ENCODE data around the gene MAPKAPK2. TPM values are rescaled to one million over a fixed set of nuclear protein-coding genes. Genes with fewer than 3 reads are reported as not detected.

The MAPKAPK2 gene
- total RNA-seq, 1 experiment from 2014 or later: 27.9 TPM

DNA sequence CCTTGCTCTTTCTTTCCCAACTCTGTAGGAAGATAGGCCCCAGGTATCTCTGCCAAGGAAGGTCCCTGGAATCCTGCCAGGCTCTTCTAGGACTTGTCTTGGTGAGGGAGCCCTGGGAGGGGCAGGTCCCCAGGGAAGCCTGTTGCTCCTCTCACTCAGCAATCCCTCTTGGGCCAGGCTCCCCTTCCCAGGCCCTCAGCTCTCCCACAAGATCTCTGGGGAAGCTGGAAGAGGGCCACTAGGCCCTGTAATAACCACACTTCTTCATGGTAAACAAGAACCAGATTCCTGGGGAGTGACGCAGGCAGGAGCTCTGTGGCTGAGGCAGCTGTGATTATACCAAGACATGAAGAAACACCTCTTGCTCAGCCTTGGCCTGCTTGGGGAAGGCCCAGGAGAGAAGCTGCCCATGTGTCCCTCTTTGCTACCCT, 9.9 kb upstream of the MAPKAPK2 start:
- no peak for DNase-seq (ENCODE audit: low read depth, low spot score)
- in situ Hi-C loops (cut with HindIII; ENCODE audit: low pct_unique_long_range_greater_than_20kb, low sequenced_read_pairs): no loop called here

DNA sequence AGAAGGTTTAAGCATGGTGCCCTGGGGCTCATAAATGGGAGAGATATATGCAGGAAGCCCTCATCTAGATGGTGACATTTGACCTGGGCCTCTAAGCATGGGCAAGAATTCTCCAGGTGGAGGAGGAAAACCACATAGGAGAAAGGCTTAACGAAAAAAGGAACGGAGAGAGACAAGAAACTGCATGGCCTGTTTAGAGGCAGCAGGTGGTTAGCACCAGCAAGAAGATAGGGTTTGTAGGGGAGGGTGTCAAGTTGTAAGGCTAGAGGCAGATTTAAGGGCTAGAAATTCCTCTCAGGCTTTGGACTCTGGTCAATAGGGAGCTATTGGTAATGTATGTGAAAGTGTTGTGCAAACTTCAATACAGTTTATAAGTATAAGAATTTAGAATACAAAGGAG, 8.2 kb upstream of the MAPKAPK2 start:
- in situ Hi-C loops (cut with HindIII; ENCODE audit: low pct_unique_long_range_greater_than_20kb, low sequenced_read_pairs): no loop called here
- DNase-seq (ENCODE audit: low read depth, low spot score): no peak

DNA sequence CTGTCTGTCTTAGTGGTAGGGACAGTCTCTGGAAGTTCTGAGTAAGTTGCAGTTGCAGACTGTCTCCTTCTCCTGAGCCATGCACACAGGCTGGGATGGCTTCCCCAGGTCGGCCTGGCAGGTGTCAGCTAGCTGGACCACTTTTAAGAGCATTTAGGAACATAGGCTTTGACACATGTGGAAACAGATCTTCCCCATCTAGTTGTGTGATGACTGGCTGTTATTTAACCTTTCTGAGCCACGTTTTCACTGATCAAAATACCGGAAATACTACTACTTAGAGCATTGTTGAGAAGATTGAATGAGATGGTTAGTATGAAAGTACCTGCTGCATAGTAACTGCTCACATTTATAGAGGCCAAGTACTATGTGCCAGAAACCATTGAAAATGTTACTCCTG, 6.2 kb upstream of the MAPKAPK2 start:
- in situ Hi-C loops (cut with HindIII; ENCODE audit: low pct_unique_long_range_greater_than_20kb, low sequenced_read_pairs): no loop called here

DNA sequence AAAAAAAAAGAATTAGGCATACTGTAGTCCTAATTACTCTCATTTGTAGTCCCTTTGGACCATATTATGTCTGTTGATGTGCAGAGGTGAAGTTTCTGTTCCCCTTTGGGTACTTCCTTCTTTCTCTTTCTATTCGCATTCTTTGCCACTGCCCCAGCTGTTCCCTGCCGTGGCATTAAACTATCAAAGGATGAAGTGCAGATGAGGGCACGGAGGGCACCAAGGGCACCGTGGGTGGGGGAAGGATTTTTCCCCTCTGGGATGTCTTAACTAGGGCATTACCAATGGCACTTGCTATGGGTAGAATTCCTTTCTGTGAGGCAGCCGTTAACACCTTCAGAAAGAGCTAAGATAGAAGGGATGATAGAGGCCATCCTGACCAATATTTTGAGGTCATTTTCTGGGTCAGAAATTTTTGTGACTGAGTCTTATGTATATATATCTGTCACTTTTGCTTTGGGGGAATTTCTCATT, 4.9 kb upstream of the MAPKAPK2 start:
- in situ Hi-C loops (cut with HindIII; ENCODE audit: low pct_unique_long_range_greater_than_20kb, low sequenced_read_pairs): no loop called here
- no peak for DNase-seq (ENCODE audit: low read depth, low spot score)

More for the DNA sequence above, 6.2 kb upstream of the MAPKAPK2 start:
- DNase-seq (ENCODE audit: low read depth, low spot score): no peak

DNA sequence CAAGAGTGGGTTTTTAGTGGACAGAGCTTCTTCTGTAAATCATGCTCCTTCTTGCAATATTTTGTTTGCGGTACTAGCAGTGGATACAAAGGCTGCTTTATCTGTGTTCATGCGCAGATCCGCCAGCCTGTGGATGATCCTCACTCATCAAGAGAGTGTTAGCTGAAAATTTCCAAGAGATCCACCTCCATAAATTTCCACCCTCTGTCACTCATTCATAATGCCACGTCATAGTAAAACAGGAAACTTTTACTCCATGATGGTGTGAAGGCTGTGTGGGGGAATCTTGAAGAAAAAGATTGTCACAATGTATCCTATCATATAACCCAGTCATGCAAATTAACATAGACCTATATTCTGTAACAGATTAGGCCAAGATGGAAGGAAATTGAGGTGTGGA, 4.4 kb upstream of the MAPKAPK2 start:
- in situ Hi-C loops (cut with HindIII; ENCODE audit: low pct_unique_long_range_greater_than_20kb, low sequenced_read_pairs): no loop called here
- DNase-seq (ENCODE audit: low read depth, low spot score): peak; percentile 96

DNA sequence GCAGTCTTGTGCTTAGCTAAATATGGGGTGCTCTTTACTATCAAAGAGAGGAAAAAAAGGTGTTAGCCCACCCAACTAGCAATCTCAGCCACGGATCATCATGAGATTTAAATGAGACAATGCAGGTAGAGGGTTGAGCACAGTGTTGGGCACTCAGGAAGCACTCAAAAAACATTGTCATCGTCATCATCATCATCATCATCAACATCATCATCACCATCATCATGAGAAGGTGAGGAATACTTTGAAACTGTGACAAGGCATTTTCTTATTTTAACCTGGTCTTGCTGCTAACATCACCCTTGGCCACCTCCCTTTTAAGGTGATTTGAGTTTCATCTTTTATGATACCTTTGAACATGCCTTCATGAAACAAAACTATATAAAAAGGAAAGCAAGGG, 3.3 kb upstream of the MAPKAPK2 start:
- DNase-seq (ENCODE audit: low read depth, low spot score): no peak
- in situ Hi-C loops (cut with HindIII; ENCODE audit: low pct_unique_long_range_greater_than_20kb, low sequenced_read_pairs): no loop called here

DNA sequence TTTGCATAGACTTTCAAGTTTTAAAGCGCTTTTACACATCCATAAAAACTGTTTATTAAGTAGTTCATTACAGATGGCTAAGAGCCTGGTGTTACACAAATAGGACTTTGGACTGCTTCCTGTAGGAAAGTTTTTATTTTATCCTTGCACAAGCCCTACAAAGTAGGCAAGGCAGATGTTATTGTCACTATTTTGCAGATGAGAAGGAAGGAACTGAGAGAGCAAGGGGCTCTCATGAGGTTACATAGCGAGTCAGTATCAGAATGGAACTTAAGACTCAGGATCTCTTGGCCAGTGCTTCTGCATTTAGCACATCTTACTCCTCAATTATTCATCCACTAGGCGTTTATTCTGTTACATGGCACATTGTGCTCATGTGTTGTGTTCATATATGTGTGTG, 2.6 kb upstream of the MAPKAPK2 start:
- DNase-seq (ENCODE audit: low read depth, low spot score): no peak
- in situ Hi-C loops (cut with HindIII; ENCODE audit: low pct_unique_long_range_greater_than_20kb, low sequenced_read_pairs): no loop called here

DNA sequence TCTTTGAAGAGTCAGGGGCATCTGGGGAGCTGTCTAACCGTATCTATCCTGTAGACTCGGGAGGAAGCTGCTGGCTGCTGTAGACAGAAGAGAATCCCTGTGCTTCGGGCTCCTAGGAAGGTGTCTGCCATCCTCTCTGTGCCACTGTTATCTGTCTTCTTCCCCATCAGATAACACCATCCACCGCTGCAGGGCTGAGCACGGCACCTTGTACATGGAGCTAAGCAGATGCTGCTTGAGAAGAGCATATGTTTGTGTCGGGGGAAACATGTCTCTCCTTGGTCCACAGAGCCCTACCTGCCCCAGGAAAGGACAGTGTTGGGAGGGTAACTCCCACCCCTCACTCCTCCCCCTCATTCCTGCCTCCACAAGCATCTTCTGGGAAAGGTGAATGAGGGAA, 1.4 kb upstream of the MAPKAPK2 start:
- DNase-seq (ENCODE audit: low read depth, low spot score): no peak
- in situ Hi-C loops (cut with HindIII; ENCODE audit: low pct_unique_long_range_greater_than_20kb, low sequenced_read_pairs): no loop called here

DNA sequence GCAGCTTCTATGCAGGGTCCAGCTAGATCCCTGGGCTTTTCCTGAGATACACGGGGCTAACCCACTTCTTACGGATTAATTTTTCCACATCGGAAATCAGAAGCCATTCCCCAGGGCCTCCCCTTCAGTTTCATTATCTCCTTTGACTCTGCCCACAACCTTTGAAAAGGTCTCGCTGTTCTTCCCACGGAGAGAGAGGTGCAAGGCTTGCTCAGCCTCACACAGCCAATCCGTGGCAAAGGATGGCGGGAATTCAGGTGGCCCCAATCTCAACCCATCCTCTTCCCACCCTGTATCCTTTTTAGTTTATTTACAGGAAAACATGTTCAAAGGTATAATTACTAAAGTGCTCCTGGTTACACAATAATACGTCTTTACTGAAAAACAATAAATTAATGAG, 702 bp upstream of the MAPKAPK2 start:
- DNase-seq (ENCODE audit: low read depth, low spot score): no peak
- in situ Hi-C loops (cut with HindIII; ENCODE audit: low pct_unique_long_range_greater_than_20kb, low sequenced_read_pairs): no loop called here

DNA sequence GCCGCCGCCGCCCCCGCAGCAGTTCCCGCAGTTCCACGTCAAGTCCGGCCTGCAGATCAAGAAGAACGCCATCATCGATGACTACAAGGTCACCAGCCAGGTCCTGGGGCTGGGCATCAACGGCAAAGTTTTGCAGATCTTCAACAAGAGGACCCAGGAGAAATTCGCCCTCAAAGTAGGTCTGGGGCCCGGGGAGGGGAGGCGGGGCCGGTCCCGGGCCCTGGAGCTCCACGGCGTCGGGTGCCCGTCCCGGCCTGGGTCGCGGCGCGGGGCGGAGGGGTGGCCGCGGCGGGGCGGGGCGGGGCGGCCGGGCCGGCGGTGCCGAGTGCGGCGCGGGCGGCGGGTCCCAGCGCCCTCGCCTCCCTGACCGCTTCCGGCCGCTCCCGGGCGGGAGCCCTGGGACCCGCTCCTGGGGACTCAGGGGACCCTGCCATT, 646 bp downstream of the MAPKAPK2 start:
- in situ Hi-C loops (cut with HindIII; ENCODE audit: low pct_unique_long_range_greater_than_20kb, low sequenced_read_pairs): no loop called here
- no peak for DNase-seq (ENCODE audit: low read depth, low spot score)

DNA sequence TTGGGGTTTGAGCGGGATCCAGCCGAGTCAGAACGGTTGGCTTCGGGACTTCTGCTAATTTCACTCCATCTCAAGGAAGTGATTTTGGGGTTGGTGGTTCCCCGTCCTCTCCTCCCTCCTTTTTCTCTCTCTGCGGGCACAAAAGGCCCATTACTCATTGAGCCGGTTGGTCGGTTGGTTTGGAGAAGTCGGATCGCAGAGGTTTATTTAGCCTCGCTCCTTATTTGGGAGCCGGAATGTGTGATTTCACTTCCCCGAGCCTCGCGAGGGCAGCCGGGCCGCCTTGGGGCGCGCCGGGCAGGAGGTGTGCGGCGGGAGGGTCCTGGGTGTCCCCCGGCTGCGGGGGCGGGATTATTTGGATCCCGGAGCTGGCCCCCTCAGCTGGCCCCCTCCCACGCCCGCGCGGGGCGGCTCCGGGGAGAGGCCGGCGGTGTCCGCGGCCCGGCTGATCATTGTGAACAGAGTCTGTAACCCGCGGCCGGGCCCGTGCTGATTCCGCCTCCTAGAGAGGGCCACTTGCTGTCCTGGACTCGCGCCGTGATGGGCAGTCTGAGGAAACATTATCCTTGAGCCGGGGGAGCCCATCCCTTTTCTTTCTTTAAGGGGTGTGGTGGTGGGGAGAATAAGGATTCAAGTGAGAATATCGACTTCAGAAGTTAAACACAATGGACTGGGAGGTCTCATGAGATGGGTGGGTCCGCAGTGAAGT, 1.2 kb downstream of the MAPKAPK2 start:
- no peak for DNase-seq (ENCODE audit: low read depth, low spot score)
- in situ Hi-C loops (cut with HindIII; ENCODE audit: low pct_unique_long_range_greater_than_20kb, low sequenced_read_pairs): no loop called here

DNA sequence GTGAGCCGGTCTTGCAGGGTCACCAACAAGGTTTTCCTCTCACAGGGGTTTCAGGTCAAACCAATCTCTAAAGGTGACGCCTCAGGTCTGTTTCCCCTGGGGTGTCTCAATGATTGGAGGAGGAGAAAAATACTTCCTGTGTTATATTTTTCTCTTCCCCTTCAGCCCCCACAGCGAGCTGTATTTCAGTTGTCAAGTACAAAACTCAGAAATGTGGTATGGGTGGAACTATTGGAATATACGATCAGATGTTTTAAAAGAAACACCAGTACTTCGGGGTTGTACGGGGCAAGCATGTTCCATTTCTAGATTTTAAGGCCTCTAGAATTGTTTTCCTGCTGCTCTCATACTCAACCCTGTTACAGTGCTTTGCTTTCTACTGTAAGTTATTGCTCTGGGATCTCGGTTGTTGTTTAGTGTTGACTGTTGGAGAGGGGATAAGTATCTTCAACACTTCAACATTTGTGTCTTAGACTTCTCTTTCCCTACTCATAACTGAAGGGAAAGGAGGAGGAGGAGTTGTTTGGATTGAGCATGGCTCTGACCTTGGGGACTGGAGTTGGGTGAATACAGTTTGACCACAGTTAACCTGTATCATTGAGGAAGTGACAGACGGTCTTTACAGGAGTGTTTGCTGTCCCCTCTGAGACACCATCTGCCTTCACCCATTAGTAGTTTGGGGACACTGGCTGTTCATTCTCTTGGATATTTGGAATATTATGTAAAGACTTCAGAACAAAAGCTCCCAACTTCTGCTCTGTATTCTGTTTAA, 2.0 kb downstream of the MAPKAPK2 start:
- DNase-seq (ENCODE audit: low read depth, low spot score): no peak
- in situ Hi-C loops (cut with HindIII; ENCODE audit: low pct_unique_long_range_greater_than_20kb, low sequenced_read_pairs): no loop called here

DNA sequence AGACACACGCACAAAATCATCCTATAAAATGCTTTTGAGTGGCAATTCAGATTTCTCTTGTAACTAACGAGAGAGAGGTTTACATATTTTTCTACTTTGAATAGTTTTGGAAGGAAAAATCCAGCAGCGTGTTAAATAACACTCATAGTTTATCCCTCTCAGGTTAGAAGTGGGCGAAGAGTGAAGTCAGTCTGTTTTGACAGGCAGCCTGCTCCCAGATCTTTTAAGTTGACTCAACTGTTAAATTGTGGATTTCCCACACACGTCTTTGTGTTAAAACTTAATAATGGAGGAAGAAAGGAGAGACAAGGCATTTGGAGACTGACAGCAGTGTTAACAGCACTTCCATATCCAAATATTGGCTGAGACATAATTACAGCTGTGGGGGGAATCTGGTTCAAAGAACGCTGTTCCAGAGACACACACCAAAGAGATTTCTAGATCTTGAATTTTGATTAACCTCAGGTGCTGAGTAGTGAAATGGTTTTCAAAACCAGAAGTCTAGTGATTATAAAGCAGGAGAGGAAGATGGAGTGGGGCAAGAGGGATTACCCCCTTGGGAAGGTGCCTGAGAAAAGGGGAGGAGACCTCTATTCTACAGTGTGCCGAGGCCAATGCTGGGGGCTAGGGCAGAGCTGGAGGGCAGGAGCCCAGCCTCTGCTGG, 2.7 kb downstream of the MAPKAPK2 start:
- no peak for DNase-seq (ENCODE audit: low read depth, low spot score)
- in situ Hi-C loops (cut with HindIII; ENCODE audit: low pct_unique_long_range_greater_than_20kb, low sequenced_read_pairs): no loop called here

DNA sequence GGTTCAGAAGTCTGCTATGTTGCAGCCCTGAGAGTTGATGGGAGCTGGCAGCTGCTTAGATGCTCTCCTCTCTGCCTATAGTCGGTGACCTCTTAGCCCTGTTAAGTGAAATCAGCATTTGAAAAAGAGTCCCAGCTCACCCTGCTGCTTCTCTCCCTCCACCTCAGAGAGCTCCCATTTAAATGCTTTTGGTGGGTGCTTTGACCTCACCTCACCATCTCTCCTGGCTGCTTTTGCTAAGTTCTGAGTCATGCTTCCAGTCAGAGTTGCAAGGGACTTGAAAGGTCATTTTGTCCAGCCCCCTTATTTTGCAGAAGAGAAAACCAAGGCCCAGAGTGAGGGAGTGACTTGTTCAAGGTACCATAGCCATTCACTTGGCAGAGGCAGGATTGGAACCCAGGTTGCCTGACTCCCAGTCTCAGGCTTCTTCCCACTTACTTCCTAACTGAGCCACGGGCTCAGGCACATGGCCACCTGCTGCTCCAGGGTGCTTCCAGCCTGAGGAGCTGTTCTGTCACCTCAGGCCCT, 3.3 kb downstream of the MAPKAPK2 start:
- in situ Hi-C loops (cut with HindIII; ENCODE audit: low pct_unique_long_range_greater_than_20kb, low sequenced_read_pairs): no loop called here
- DNase-seq (ENCODE audit: low read depth, low spot score): no peak

DNA sequence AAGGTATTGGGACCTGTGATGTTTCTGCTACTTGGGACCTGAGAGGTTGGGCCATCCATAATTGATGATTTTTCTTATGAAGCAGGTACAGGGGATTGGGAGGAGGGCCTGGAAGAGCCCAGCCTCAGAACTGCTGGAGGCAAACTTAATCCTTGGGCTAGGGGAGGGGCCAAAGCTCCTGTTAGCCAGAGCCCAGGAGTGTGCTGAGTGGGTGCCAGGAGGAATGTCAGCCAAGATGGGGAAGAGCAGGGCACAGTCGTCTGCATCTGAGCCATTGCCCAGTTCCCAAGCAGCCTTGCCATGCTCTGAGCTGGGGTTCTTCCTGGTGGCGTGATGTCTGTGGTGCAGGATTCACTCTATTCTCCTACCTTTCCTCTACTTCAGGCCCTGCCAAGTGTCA, 5.8 kb downstream of the MAPKAPK2 start:
- in situ Hi-C loops (cut with HindIII; ENCODE audit: low pct_unique_long_range_greater_than_20kb, low sequenced_read_pairs): no loop called here
- no peak for DNase-seq (ENCODE audit: low read depth, low spot score)

DNA sequence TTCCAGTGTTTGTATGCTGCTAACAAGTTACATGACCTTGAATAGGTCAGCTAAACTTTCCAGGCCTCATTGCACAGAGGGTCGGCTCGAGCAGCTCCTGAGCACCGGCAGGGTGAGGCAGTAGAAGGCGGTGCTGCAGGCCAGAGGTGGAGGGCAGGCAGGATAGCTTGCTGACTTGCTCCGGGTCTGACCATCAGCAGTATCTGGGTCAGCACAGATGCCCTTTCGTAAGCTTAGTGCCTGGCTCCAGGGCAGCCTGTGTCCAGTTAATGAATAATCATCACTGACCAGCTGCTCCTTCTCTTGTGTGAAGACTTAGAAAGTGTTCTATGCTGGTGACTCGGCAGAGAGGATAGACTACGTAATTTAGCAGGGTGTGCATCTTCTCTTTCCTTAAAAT, 6.9 kb downstream of the MAPKAPK2 start:
- in situ Hi-C loops (cut with HindIII; ENCODE audit: low pct_unique_long_range_greater_than_20kb, low sequenced_read_pairs): no loop called here
- no peak for DNase-seq (ENCODE audit: low read depth, low spot score)

DNA sequence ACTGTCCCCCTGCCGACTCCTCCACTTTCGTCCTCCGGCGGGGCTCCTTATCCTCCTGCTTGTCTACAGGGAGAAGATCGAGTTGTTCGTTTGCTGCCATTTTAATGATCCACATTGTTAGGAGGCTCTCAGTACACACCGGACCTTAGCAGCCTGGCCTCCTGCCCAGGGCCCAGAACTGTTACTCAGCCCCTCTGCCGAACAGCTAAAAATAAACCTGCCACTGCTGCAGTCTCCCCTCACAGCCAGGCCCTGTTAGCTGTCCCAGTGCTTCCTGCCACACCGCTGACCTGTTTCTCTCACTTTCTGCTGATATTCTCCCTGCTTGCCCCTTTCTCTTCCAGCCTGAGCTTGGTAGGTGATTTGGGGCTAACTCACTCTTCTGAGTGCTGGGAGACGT, 8.3 kb downstream of the MAPKAPK2 start:
- in situ Hi-C loops (cut with HindIII; ENCODE audit: low pct_unique_long_range_greater_than_20kb, low sequenced_read_pairs): no loop called here
- DNase-seq (ENCODE audit: low read depth, low spot score): no peak

DNA sequence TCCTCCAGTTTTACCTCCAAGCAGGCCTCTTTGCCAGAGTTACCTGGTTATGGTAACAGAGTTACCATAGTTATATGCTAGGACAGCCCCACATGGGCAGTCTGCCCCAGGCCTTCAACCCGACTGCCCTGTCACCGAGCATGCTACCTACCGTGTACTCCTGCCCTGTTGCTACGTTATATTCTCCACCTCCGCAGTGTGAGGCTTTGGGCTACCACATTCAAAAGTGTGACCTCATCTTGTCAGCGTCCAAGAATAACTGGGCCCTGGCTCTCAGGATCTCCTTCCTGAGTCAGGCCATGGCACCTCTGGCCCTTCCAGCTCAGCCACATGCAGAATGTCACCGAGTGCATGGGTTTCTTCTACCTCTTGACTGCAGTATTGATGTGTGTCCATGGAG, 8.9 kb downstream of the MAPKAPK2 start:
- no peak for DNase-seq (ENCODE audit: low read depth, low spot score)
- in situ Hi-C loops (cut with HindIII; ENCODE audit: low pct_unique_long_range_greater_than_20kb, low sequenced_read_pairs): no loop called here

Measured in SK-MEL-5 (cell line).